ENCODE measurements around the gene HCN4.
A peak's percentile ranks its signal among the peaks of the same experiment; 100 is the strongest.

HCN4 gene

DNA sequence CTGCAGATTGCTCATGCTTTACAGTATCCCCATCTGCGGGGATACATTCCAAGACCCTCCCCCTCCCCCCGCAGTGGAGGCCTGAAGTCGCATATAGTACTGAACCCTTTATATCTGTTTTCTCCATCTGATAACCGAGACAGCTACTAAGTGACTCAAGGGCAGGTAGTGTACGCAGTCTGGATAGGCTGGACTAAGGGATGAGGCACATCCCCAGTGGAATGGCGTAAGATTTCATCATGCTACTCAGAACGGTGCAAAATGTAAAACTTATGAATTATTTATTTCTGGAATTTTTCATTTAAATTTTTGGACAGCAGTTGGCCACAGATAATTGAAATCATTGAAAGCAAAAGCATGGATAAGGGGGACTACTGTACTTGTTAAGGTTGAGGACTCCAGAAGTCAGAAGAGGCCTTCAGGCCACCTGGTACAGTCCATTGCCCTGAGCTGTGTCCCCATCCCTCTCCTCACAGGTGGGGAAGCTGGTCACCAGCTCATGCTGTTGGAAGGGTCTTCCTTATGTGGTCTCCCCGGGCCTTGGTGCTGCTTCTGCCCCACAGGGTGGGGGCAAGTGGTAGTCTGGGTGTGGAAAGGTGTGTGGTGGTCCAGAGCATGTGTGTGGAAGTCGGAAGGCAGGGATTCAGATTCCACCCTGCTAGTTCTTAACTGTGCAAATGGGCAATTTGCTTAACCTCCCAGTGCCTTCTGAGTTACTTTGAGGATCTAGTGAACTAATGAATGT lies 72.0 kb downstream of the HCN4 start:
- DNase-seq (ENCODE audit: low spot score): no peak

- DNase-seq (ENCODE audit: low spot score): no peak
Measured at GRCh38 chr15:73295630-73296286, 73.0 kb downstream of the HCN4 start.

DNA sequence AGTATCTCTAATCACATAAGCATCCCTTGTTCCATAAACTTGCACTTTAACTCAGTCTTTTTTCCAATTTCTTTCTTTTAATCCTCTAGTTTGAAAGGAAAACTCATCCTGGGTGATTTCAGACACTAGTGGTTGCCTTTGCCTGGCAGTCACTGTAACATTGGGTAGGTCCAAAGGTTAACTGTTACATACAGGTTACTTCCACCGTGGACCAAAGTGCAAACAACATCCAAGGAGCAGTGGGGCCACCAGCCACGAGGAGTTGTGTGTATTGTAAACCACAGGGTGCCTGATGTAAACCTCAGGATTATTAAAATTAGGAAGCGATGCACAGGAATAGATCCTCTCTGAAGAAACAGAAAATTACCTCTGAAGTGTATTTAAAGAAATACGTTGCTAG lies 75.0 kb downstream of the HCN4 start:
- DNase-seq (ENCODE audit: low spot score): no peak

- no peak for DNase-seq (ENCODE audit: low spot score)
Measured at GRCh38 chr15:73291441-73291840, 77.3 kb downstream of the HCN4 start.

GRCh38 chr15:73287019-73287418 lies 81.7 kb downstream of the HCN4 start:
- DNase-seq (ENCODE audit: low spot score): no peak

DNA sequence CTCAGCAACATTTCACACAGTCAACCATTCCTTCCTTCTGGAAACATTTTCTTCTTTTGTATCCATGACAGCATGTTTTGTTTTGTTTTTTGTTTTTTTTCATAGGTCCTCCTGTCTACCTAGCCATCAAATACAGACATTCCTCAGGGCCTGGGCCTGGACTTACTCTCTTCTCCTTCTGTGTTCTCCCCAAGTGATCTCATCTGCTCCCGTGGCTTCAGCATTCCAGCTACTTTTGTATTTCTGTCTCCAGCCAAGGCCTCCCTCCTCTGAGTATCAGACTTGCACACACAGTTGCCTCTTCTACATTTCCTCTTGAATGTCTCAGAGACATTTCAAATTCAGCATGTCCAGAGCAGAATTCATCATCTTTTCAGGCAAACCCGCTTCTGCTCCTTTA lies 82.4 kb downstream of the HCN4 start:
- no peak for DNase-seq (ENCODE audit: low spot score)

DNA sequence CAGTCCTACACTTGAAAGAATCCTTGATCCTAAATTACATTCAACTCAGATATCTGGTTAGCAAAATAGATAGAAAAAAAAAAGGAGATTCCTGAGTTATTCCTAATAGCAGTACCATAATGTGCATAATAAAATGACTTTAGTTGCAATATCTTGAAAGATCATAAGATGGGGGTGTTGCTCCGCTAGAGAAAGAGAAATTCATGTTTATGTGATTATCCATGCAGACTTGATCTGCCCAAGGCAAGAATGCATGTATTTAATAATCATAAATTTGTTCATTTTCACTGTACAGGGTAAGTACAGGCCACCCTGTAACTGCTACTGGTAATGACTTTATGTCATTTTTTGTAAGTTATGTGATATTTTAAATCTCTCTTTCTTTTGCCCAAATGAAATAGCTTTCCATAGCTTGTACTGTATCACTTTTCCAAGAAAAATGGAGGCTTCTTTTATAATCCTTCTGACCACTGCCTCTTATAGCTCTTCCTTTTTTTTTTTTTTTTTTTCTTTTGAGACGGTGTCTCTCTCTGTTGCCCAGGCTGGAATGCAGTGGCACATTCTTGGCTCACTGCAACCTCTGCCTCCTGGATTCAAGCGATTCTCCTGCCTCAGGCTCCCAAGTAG lies 84.6 kb downstream of the HCN4 start:
- DNase-seq (ENCODE audit: low spot score): no peak

- DNase-seq (ENCODE audit: low spot score): no peak
Measured at GRCh38 chr15:73283366-73283962, 85.3 kb downstream of the HCN4 start.

GRCh38 chr15:73282567-73283365 lies 86.0 kb downstream of the HCN4 start:
- no peak for DNase-seq (ENCODE audit: low spot score)

DNA sequence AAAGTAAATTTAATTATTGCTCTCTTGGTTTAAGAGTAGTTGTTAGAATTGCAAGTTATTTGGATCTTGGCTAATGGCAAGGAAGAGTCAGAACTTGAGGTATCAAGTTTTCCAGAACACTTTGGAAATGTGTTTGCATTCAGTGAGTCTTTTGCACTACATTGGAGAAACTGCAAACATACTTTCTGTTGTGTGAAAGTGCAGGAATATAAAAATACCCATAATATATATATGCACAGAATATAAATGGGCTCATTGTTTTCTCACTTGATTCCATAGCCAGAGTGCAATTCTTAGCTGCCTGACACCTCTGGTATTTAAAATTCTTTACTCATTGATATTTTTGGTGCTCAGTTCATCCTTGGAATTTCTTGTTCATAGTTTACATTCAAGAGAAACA lies 92.9 kb downstream of the HCN4 start:
- no peak for DNase-seq (ENCODE audit: low spot score)

GRCh38 chr15:73273181-73274002 lies 95.4 kb downstream of the HCN4 start:
- DNase-seq (ENCODE audit: low spot score): peak; percentile 80

- no peak for DNase-seq (ENCODE audit: low spot score)
Measured at GRCh38 chr15:73270366-73271097, 98.2 kb downstream of the HCN4 start.
